Natural killer cell (primary cell): ENCODE measurements around the gene HIKESHI. TPM values are rescaled to one million over a fixed set of nuclear protein-coding genes. Genes with fewer than 3 reads are reported as not detected.

Source experiments
- ATAC-seq, 3 donors: fragments of 150-1000 bp in 2 of 3; fragments of 200-7000 bp in 1 of 3; cut with Tn5 transposase; 1 replicate in 1 of 3; 2 replicates in 2 of 3; pipeline ENCODE4 v1.10.0; 2021; ENCODE audit warnings: mild to moderate bottlenecking in 2 of 3, moderate library complexity in 2 of 3
- DNase-seq, 2 donors: peaks; one replicate each; pipeline versions ENCODE4 v3.0.0 to v3.0.0-alpha.2; 2013 to 2021; ENCODE audit warnings: mixed read lengths in 1 of 2
- H3K27ac ChIP-seq: one replicate; pipeline ENCODE4 v1.5.1; 2013; ENCODE audit warnings: mild to moderate bottlenecking, low read length
- H3K27me3 ChIP-seq: one replicate; pipeline ENCODE4 v1.6.1; 2013; ENCODE audit warnings: low read length; ENCODE audit not compliant: control insufficient read depth, insufficient read depth
- H3K36me3 ChIP-seq: one replicate; pipeline ENCODE4 v1.6.1; 2013; ENCODE audit warnings: low read length; ENCODE audit not compliant: control insufficient read depth, insufficient read depth
- H3K4me1 ChIP-seq: one replicate; pipeline ENCODE4 v1.6.1; 2013; ENCODE audit warnings: low read length; ENCODE audit not compliant: control insufficient read depth, insufficient read depth
- H3K4me3 ChIP-seq: one replicate; pipeline ENCODE4 v1.5.1; 2013; ENCODE audit warnings: low read length
- H3K9me3 ChIP-seq: one replicate; pipeline ENCODE4 v1.6.1; 2013; ENCODE audit warnings: low read length; ENCODE audit not compliant: control insufficient read depth, insufficient read depth
- H3K27ac Mint-ChIP-seq, 2 donors: one replicate each; pipeline ENCODE4 v1.8.0; 2022; ENCODE audit warnings: mild to moderate bottlenecking in 2 of 2, mixed read lengths in 2 of 2, moderate library complexity in 1 of 2
- H3K27me3 Mint-ChIP-seq, 2 donors: one replicate each; pipeline ENCODE4 v1.8.0; 2022; ENCODE audit warnings: low read depth in 2 of 2, mixed read lengths in 2 of 2
- H3K36me3 Mint-ChIP-seq: one replicate; pipeline ENCODE4 v1.8.0; 2022; ENCODE audit warnings: mixed read lengths
- H3K4me1 Mint-ChIP-seq, 2 donors: one replicate each; pipeline ENCODE4 v1.8.0; 2022; ENCODE audit warnings: mixed read lengths in 2 of 2
- H3K4me3 Mint-ChIP-seq: one replicate; pipeline ENCODE4 v1.8.0; 2022; ENCODE audit warnings: mild to moderate bottlenecking, moderate library complexity, mixed read lengths
- H3K9me3 Mint-ChIP-seq, 2 donors: one replicate each; pipeline ENCODE4 v1.8.0; 2022; ENCODE audit warnings: mixed read lengths in 2 of 2
- CTCF ChIP-seq: fragments of 200-600 bp; IDR thresholded peaks from one replicate; pipeline ENCODE4 v1.8.0; 2022; ENCODE audit warnings: antibody characterized with exemption
- WGBS: methylation state at CpG from one replicate; pipeline ENCODE4 v1.1.7; 2013; ENCODE audit warnings: missing lambda C conversion rate; ENCODE audit not compliant: insufficient coverage; 5-methylcytosine and 5-hydroxymethylcytosine counted together
- intact Hi-C: fragments of 100-400 bp; cut with micrococcal nuclease; formaldehyde crosslinking; loops from one replicate; pipeline ENCODE4 v1.14.2; 2022
- total RNA-seq, 4 donors: library from RNA; stranded (reverse); fragments of 120-200 nt in 1 of 4; gene quantifications; one replicate each; pipeline versions ENCODE4 v1.2.3 to v1.2.4, GENCODE V29; 2013 to 2022

The HIKESHI gene
- total RNA-seq, 3 donors from 2014 or later (not counting 1 experiment from before 2014, with no cell fraction given): 12.7 to 24.2 (median 18.2) TPM

GRCh38 chr11:86374069-86374468 lies 72.0 kb downstream of the HIKESHI start:
- no peaks in the 10 kb centered on the region for H3K36me3 Mint-ChIP-seq
- no peak for DNase-seq
- no peaks in the 10 kb centered on the region for H3K36me3 ChIP-seq
- no peak for TF ChIP-seq CTCF
- ATAC-seq: no peak
- H3K4me1 ChIP-seq: no peaks in the 10 kb centered on the region
- H3K9me3 ChIP-seq: no peaks in the 10 kb centered on the region
- no peaks in the 10 kb centered on the region for H3K27me3 ChIP-seq
- H3K4me3 Mint-ChIP-seq: no peak overlapping the region
- H3K27ac ChIP-seq: no peak overlapping the region
- H3K27me3 Mint-ChIP-seq: peaks cover 18 to 19% of the 10 kb centered on the region in 2 donors
- no peaks in the 10 kb centered on the region for H3K9me3 Mint-ChIP-seq
- no peak overlapping the region for H3K4me3 ChIP-seq
- intact Hi-C loops: no loop called here
- H3K27ac Mint-ChIP-seq: no peak overlapping the region
- no peaks in the 10 kb centered on the region for H3K4me1 Mint-ChIP-seq
- 80% methylated on average over 1 of the region's 1 CpG for WGBS

GRCh38 chr11:86374586-86374985 lies 72.5 kb downstream of the HIKESHI start, which contains the start of gene CCDC81:
Gene CCDC81, plus strand, starts transcription at chr11:86374887. Its CDS starts 277 bp downstream, at chr11:86375164.
- no peak for ATAC-seq
- H3K27ac Mint-ChIP-seq: no peak within 1 kb of the TSS
- no peak for DNase-seq
- intact Hi-C loops: no loop called here
- H3K4me1 Mint-ChIP-seq: no peaks in the 10 kb centered on the region
- no peak within 1 kb of the TSS for H3K27ac ChIP-seq
- H3K27me3 ChIP-seq: no peaks in the 10 kb centered on the region
- H3K9me3 Mint-ChIP-seq: no peaks in the 10 kb centered on the region
- H3K4me3 Mint-ChIP-seq: no peak within 1 kb of the TSS
- TF ChIP-seq CTCF: no peak
- H3K36me3 Mint-ChIP-seq: no peaks in the 10 kb centered on the region
- H3K36me3 ChIP-seq: no peaks in the 10 kb centered on the region
- H3K27me3 Mint-ChIP-seq: peaks cover 18 to 19% of the 10 kb centered on the region in 2 donors
- H3K4me1 ChIP-seq: no peaks in the 10 kb centered on the region
- no peaks in the 10 kb centered on the region for H3K9me3 ChIP-seq
- no peak within 1 kb of the TSS for H3K4me3 ChIP-seq
- 31% methylated on average over 25 of the region's 25 CpGs for WGBS

- no peak overlapping the region for H3K4me3 ChIP-seq
- Mint-ChIP-seq H3K36me3 (no peaks in the 10 kb centered on the region), H3K27ac (no peak overlapping the region), H3K4me3 (no peak overlapping the region), H3K4me1 (no peaks in the 10 kb centered on the region), H3K27me3 (peaks cover 16 to 18% of the 10 kb centered on the region in 2 donors), H3K9me3 (no peaks in the 10 kb centered on the region)
- DNase-seq (no peak), ATAC-seq (no peak)
- intact Hi-C loops: no loop called here
- no peaks in the 10 kb centered on the region for H3K27me3 ChIP-seq
- TF ChIP-seq CTCF: no peak
- H3K36me3 ChIP-seq: no peaks in the 10 kb centered on the region
- H3K9me3 ChIP-seq: no peaks in the 10 kb centered on the region
- no peaks in the 10 kb centered on the region for H3K4me1 ChIP-seq
- no peak overlapping the region for H3K27ac ChIP-seq
Observed at GRCh38 chr11:86377972-86378371, 75.9 kb downstream of the HIKESHI start.

GRCh38 chr11:86380295-86381059 lies 78.4 kb downstream of the HIKESHI start:
- no peaks in the 10 kb centered on the region for H3K4me1 ChIP-seq
- no peaks in the 10 kb centered on the region for H3K36me3 ChIP-seq
- ATAC-seq (no peak), DNase-seq (no peak)
- no peak for TF ChIP-seq CTCF
- WGBS: 81% methylated on average over 2 of the region's 2 CpGs
- no peaks in the 10 kb centered on the region for H3K9me3 ChIP-seq
- intact Hi-C loops: no loop called here
- Mint-ChIP-seq H3K27me3 (peaks cover under 1 to 4% of the 10 kb centered on the region in 2 donors), H3K4me1 (no peaks in the 10 kb centered on the region), H3K9me3 (no peaks in the 10 kb centered on the region), H3K27ac (no peak overlapping the region), H3K36me3 (no peaks in the 10 kb centered on the region), H3K4me3 (no peak overlapping the region)
- no peaks in the 10 kb centered on the region for H3K27me3 ChIP-seq
- no peak overlapping the region for H3K27ac ChIP-seq
- no peak overlapping the region for H3K4me3 ChIP-seq
